Activated T-cell treated with anti-CD3 and anti-CD28 coated beads for 4 hours (primary cell): Measurements from ENCODE around the gene SMG7.

Source experiments
- DNase-seq: peaks from one replicate; pipeline ENCODE4 v3.0.0-alpha.2; 2020

SMG7 gene

DNA sequence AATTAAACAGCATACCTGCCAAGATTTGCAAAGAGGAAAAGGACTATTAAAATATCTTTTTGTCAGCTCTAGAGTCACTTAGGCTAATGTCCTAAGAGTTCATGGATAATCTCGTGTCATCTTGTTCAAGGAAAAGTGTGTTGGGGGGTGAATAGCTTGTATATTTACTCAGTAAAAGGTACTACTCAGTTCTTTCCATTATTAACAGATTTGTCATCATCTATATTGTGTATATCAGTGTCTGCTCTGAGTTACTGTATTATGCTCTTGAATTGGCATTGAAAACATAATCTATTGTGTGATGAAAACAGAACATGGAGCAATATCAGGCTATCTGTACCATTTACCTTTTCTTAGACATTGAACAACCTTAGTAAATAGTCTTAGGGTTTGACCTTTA lies 41.9 kb downstream of the SMG7 start:
- DNase-seq: no peak

DNA sequence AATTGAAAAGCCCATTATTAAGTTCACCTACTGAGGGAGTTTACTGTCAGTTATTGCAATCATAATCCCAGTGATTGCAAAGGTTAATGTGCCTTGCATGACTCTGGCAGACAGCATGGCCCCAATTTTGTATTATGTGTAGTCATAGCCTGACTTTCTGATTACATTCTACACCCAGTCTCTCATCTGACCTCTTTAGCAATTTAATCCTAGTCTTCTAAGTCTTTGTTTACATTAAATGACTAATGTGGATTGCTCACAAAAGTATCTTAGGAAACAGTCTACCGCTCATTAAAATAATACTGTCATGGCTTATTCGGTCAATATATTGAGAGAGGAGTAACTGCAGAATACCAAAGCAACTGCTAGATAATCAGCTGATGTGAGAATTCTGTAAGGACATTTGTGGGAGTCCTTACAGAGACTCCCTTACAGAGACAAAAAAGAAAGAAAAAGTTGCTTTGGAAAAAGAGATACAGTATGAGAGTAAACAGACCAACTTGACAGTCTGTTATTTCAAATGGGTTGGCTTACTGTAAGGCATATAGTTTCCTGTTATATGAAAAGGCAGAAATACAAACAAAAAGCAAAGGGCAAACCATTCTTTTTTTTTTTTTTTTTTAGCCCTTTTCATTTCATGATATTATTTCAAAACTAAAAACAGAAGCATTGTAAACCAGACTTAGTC lies 42.8 kb downstream of the SMG7 start:
- no peak for DNase-seq

DNA sequence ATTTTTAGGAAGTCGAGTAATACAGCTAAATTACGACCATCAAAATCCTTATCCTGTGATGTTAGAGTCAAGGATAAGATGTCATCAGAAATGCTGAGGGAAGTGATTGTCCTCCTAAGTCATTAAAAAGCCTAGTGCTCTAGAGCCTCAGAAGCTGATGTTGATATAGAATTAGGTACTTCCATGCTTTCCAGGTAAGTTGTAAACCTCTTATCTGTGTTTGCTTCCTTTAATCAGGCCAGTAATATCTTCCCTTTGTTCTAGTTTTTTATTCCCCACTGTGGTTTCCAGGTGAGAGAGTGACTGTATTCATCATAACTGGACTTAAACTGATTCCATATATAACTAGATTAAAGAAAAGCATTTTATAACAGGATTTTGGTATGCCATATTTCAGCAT lies 44.4 kb downstream of the SMG7 start:
- DNase-seq: no peak

DNA sequence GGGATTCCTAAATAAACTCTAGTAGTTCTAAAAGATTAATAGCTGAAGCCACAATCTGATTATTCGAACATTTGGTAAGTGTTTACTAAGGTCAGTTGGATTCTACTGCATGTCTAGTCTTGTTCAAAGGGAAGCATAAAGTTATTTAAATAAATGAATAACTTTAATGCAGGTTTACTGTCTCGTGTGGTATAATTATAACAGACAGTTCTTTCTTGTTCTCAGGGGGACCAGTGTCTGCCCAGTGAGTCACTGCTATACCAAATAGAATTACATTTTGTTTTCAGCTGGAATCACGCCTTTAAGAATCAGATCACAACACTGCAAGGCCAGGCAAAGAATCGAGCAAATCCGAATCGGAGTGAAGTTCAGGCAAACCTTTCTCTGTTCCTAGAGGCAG lies 45.1 kb downstream of the SMG7 start:
- DNase-seq: no peak

DNA sequence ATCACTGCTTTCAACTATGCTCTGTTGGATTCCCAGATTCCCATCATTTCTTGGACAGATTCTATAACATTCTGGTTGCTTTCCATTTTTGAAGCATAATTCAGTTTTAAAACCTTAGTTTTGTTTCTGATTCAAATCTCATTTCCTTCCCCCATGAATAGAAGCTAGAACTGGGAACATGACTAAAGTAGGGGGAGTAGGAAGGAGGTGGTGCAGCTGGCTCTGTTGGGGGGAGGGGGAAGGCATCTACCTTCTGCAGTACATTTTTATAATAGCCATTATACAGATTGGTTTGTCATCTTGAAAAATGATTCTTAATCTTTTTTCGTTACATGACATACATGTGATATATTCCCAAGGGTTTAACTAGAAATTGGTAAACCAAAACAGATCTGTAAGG lies 48.1 kb downstream of the SMG7 start:
- no peak for DNase-seq

DNA sequence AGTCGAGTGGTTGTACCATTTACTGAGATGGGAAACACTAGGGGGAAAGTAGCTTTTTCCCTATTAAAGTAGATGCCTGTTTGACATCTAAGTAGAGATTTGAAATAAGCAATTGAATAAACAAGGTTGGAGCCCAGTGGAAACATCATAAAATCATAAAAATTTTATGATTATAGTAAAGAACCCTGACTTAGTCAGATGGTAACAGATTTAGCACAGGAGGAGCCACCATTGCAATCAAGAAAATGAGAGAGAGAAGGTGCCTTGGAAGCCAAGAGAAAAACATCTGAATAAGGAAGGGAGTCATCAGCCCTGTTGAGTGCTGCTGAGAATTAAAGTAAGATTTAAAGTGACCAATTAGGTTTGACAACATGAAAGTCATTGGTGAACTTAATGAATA lies 49.8 kb downstream of the SMG7 start:
- DNase-seq: no peak

DNA sequence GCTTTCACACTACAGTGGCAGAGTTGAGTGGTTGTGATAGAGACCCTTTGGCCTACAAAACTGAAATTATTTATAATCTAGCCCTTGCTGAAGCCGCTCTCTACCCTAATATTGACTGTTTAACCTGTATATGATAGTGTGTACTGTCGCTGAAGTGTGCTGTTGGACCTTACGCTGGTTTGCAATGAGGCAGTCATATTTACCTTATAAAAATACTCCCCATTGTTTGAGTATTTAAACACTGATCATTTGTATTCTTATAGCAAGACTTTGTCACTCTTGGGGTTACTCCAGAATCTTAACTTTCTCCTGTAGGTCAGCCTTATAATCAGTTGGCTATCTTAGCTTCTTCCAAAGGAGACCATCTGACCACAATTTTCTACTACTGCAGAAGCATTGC lies 56.3 kb downstream of the SMG7 start:
- no peak for DNase-seq

DNA sequence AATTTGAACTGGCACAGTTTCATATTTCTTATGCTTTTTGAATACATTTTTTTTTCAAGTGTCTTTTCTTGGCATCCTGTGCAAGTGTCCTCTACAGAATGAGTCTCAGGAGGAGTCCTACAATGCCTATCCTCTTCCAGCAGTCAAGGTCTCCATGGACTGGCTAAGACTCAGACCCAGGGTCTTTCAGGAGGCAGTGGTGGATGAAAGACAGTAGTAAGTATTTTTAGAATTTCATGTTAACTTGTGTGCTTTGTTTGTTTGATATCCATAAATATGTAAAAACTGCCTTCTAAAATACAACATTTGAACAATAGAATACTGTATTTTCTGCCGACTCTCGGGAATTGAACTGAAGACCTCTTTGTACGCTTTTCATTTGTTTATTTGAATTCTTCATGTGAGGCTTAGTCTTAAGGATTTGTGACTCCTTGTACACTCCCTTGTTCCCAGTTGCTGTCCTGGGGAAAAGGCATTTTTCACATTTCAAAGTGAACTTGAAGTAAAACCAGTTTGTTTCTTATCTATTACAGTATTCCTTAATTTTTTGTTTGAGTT lies 61.4 kb downstream of the SMG7 start:
- no peak for DNase-seq

DNA sequence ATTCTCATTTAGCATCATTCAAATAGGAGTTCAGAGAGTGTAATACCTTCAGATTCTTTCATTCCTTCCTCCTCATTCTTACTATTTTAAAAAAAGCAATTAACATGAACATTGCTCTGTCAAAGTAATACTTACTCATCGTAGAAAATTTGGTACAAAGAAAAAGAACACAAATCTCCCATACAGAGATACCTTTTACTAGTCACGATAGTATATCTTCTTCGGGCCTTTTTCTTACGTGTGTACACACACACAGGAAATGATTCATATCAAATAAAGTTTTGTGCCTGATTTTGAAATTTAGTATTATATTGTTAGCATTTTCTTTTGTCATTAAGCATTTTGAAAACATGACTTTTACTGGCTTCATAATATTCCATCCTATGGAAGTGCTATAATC lies 65.1 kb downstream of the SMG7 start:
- DNase-seq: no peak

DNA sequence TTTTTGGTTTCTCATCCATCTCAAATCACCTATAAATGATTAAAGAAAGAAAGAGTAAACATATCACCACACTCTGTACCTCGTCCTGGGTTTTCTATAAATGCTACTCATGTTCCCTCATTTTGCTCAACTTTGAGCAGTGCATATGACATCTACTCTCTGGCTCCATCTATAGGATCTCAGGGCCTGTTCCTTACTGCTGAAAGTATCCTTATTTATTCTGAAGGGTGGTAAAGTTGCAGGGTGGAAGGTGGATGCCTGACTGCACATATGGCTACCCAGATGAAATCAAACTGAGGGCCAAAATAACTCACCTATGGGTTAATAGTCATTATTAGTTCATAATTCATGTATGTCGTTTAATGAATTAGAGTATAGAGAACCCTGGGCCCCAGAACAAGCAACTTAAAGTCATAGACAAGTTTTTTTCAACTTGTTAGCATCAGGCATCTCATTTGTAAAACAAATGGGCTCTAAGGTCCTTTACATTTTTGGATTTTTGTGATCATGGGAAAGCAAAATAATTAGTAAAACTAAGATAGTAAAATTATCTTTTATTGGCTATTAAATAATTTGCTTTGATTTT lies 71.4 kb downstream of the SMG7 start:
- DNase-seq: no peak

DNA sequence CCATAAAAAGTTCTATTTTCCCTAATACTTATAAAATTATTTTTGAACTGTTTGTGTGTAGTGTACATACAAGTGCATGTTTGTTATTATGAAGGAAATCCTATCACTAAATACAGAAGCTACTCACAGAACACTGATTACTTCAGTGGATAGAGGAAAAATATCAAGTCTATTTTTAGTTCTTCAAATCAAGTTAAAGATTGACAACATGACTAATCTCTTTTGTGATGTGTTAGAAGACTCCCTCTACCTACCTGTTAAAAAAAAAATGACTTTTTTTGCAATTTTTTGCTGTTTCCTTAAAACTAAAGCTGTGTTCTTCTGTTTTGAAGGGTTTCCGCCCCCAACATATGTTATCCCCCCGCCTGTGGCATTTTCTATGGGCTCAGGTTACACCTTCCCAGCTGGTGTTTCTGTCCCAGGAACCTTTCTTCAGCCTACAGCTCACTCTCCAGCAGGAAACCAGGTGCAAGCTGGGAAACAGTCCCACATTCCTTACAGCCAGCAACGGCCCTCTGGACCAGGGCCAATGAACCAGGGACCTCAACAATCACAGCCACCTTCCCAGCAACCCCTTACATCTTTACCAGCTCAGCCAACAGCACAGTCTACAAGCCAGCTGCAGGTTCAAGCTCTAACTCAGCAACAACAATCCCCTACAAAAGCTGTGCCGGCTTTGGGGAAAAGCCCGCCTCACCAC lies 72.4 kb downstream of the SMG7 start:
- no peak for DNase-seq

DNA sequence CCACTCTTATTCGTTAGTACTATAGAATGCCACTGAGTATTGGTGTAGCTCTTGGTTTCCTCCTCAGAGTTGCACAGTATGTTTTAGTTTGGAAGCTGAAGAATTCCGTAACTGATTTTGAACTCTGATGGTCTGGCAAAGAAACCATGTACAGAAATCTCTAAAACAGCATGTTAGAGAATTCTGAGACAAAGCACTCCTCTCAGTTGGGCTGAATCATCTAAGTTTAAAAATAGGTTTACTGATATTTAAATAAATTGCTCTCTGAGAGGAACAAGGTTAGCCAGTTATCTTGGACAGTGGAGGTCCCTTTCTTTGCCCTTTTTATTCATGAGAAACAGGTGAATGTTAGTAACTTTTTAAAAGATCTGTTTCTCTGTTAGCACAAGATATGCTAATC lies 74.1 kb downstream of the SMG7 start:
- DNase-seq: no peak

DNA sequence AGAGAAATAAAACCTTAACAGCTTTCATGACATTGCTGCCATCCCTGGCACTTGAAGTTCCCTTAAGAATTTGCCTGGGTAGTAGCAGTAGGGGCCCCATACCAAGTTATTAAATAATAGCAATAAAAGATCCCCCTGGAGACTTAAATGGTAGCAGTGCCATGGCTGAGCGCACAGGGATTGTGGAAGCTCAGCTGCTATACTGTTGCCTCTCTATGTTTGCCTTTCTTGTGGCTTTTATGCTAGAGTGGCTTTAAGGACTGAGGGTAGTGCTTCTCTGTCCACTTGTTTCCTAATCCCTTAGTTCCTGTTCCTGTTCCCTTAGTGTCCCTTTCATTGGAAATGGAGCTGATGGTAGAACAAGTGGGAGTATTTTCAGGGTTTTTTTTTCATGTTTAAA lies 75.8 kb downstream of the SMG7 start:
- no peak for DNase-seq

DNA sequence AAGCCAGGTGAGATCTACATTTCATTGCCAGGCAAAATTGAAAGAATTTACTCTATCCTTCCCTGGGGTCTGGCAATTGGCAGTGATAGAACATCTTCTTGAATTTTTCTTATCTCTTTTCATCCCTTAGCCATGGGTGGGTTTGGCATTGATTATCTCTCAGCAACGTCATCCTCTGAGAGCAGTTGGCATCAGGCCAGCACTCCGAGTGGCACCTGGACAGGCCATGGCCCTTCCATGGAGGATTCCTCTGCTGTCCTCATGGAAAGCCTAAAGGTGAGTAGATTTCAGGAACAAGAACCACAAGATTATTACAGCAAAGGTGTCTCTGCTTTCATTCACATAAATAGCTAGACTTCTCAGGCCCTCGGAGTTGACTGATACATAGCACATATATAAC lies 78.6 kb downstream of the SMG7 start:
- DNase-seq: no peak

DNA sequence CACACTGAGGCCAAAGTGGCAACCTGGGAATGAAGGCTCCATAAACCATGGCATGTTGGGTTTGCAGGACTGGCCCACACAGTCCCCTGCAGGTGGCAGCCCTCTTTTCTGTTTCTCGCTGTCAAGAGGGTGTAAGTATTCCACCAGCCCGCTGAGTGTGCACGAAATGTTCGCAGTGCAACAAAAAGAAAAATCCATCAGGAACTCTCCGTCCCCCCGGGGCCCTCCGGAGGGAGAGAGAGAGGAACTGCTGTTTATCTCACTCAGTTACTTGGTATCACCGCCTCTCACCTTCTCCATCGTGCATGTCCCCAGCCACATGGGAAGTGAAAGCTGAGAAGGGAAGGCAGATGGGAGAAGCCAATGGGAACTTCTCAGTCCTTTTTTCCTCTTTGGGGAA lies 79.6 kb downstream of the SMG7 start:
- no peak for DNase-seq

DNA sequence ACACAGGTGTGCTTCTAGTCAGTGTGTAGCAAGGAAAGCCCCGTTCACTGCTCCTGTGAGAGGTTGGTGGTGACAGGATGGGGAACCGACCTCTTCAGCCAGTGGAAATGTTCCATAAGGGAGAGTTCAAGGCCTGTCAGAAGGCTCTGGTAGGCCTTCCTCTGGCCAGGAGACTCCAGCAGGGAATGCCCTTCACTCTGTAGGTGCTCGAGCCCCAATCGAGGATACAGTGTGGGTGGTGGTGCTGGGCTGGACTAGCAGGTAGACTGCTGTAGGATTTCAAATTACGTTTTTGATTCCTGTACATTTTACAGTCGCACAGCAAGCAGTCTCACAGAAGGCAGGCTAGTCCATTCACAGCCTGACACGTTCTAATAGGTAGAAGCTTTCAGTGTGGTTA lies 80.1 kb downstream of the SMG7 start:
- DNase-seq: no peak

DNA sequence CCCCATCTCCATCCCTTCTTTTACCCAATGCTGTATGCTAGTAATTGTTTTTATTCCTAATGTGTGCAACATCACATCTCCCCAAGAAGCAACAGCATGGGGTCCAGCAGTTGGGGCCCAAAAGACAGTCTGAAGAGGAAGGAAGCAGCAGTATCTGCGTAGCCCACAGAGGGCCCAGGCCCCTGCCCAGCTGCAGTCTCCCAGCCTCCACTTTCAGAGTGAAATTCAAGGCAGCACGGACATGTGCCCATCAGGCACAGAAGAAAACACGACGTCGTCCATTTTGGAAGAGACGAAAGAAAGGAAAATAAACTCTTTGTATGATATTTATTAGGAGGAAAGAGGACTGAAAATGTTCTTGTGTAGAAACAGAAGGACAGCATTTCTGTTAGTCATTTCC lies 80.6 kb downstream of the SMG7 start:
- no peak for DNase-seq

DNA sequence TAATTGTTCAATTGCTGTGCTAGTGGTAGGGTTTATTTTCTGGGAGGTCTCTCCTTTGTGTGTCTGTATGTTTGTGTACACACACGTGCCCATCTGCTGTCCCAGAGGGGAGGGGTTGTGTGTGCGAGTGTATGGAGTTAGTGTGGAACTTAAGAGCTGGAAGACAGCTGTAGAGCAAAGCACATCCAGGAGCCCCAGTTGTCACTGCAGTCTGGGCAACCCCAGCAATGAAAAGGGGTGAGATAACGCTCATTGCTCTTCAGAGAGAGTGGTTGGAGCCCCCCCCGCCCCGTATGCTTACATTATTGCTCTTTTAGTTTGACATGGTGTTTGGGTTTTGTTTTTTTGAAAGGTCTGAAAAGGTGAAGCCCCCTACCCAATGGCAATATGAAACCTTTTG lies 81.0 kb downstream of the SMG7 start:
- DNase-seq: no peak

DNA sequence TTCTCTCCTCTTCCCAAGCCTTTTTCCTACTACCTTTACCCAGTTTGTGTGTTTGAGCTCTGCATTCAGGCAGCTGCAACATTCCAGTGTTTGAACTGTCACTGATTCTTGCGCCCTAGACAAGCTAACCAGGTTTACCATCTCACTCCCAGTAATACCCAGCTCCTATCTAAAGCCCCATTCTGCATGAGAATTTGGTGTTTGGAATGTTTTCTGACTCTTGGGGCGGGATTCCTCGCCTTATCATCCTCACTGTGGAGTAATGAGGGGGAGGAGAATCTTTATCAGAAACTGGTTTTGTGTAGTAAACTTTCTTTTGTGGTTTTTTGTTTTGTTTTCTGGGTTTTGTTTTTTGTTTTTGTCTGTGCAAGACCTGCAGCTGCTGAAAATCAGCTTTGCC lies 81.5 kb downstream of the SMG7 start:
- DNase-seq: no peak

DNA sequence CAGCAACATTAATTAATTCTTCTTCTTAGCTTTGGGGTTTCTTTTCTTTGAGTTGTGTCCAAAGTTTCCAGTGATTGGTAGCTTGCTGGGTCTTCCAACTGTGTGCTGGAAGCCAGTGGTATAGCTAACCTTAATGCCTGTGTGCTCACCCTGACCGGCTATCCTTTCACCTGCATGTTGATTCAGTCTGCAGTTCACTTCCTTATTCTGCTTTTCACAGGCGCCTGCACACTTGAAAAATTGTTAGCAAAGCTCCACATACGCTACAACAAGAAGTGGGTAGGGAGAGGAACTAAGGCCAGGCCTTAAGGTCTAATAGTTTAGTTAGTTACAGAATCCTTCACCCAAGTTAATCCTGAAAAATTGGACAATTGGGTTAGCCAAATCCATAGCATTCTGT lies 82.3 kb downstream of the SMG7 start:
- no peak for DNase-seq

DNA sequence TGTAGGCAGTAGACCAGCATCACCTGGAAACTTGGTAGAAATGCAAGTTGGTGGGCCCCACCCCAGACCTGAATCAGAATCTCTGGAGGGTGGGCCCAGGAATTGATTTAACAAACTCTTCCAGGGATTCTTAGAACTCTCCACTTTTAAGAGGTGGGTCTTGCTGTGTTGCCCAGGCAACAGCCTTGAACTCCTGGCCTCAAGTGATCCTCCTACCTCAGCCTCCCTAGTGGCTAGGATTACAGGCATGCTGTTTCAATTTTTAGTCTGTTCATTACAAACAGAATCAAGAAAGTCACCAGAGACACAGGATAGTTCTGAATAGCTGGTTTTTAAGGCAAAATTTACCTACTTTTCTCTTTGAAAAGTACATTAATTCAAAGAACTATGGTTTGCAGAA lies 86.8 kb downstream of the SMG7 start:
- DNase-seq: no peak

DNA sequence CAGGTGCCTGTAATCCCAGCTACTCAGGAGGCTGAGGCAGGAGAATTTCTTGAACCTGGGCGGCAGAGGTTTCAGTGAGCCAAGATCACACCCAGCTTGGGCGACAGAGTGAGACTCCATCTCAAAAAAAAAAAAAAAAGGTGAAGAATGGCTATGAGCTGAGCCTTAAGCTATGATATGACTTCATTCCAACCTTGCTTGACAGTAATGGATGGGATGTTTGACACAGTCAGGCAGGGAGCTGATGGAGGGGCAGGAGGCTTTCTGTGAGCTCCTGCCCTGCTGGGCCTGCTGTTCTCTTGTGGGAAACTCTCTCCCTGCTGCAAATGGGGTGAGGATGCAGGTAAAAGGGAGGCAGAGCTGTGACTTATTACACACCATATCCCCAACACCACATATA lies 90.4 kb downstream of the SMG7 start:
- no peak for DNase-seq

DNA sequence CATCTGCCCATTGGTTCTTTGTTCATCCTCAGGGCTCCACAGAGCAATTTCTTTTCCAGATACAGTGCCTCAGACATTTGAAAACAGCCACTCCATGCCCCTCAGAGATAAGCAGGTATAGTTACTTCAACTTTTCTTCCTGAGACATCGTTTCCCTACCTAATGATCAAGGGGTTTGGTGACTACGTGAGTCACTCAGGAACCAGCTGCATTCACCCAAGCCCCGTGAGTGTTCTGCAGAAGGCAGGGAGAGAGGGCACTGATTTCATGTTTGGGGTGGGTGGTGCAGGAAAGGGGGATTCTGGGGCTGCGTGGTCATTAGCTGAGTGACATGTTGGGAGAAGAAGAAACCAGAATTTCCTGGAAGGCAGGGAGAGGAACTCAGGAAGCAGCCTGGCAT lies 93.0 kb downstream of the SMG7 start:
- DNase-seq: no peak

DNA sequence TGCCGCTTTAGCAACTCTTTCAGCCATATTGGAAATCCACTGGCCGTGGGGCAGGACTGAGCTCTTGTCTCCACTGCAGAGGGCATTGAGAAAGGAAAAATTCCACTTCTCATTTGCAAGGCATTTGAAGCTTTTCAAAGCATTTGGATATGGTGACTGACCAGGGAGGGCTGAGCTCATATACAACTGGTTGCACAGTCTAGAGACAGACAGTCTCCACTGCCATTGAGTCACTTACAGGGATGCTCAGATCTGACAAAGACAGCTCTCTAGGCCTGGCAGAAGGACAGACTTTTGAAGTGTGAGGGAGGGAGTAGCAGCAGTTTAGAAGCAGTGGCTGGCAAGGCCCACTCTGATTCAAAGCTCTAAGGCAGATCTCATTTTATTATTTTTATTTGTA lies 93.7 kb downstream of the SMG7 start:
- DNase-seq: no peak

DNA sequence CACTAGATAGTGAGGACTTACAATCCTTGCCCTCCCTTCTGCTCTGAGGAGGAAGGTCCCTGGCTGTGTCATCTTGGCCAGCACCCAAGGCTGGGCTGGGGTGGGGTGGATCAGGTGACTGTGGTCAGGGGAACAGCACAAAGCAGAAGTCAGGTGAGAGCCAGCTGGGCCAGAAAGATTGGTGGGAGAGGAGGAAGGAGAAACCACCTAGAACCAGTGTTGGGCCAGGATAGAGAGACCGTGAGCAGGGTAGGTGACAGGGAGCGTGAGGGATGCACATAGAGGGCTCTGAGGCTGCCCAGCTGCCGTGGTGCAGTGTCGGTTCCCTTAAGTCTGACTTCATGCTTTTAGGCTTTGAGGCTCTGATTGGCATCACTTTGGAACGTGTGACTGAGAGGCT lies 95.3 kb downstream of the SMG7 start:
- DNase-seq: no peak
